ENCODE measurements around the gene SPDEF. TPM values are rescaled to one million over a fixed set of nuclear protein-coding genes. Genes with fewer than 3 reads are reported as not detected.

SPDEF gene
- total RNA-seq, 4 donors from 2014 or later: 0.16 to 0.20 TPM; not detected in 2

DNA sequence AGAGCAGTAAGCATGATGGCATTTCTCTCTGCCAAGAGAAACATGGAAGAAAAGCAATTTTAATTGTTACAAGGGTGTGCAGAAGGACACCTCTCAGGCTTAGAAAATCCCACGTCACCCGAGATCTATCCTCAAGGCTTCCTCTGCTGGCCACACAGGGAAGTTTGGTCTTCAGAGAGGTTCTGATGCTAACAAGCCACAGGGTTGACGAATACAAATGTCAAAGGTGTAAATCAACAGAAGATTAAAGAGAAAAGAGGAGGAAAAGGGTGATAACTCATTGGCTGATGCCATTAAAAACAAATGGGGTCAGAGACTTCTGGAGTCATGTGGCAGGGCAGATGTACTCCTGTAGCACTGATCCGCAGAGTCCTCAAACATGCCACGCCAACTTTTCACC is 33.6 kb upstream of the SPDEF start:
- DNase-seq: no peak
- TF ChIP-seq, protein P1, sequence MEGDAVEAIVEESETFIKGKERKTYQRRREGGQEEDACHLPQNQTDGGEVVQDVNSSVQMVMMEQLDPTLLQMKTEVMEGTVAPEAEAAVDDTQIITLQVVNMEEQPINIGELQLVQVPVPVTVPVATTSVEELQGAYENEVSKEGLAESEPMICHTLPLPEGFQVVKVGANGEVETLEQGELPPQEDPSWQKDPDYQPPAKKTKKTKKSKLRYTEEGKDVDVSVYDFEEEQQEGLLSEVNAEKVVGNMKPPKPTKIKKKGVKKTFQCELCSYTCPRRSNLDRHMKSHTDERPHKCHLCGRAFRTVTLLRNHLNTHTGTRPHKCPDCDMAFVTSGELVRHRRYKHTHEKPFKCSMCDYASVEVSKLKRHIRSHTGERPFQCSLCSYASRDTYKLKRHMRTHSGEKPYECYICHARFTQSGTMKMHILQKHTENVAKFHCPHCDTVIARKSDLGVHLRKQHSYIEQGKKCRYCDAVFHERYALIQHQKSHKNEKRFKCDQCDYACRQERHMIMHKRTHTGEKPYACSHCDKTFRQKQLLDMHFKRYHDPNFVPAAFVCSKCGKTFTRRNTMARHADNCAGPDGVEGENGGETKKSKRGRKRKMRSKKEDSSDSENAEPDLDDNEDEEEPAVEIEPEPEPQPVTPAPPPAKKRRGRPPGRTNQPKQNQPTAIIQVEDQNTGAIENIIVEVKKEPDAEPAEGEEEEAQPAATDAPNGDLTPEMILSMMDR (IDR thresholded peaks at IDR 0.05 in 4 of 5, conservative IDR thresholded peaks at IDR 0.05 in 1 of 5): no peak
- TF ChIP-seq POLR2A (IDR thresholded peaks at IDR 0.05): no peak
- in situ Hi-C loops (cut with MboI; ENCODE audit: low sequenced_read_pairs in 4 of 4) (no loop called here), intact Hi-C loops (cut with DNase I; ENCODE audit: low total_unique reads) (no loop called here)
- no peak overlapping the region for H3K27ac ChIP-seq
- ATAC-seq: no peak
- H3K27me3 ChIP-seq: no peaks in the 10 kb centered on the region
- H3K36me3 ChIP-seq: no peaks in the 10 kb centered on the region
- H3K4me1 ChIP-seq: peaks cover 43 to 46% of the 10 kb centered on the region in 2 donors
- no peak overlapping the region for H3K4me3 ChIP-seq
- no peaks in the 10 kb centered on the region for H3K9me3 ChIP-seq

GRCh38 chr6:34589140-34589539 is 33.0 kb upstream of the SPDEF start:
- in situ Hi-C loops (cut with MboI; ENCODE audit: low sequenced_read_pairs in 4 of 4) (no loop called here), intact Hi-C loops (cut with DNase I; ENCODE audit: low total_unique reads) (no loop called here)
- ATAC-seq: no peak

GRCh38 chr6:34587851-34588250 is 31.7 kb upstream of the SPDEF start:
- no peak overlapping the region for H3K27ac ChIP-seq
- ATAC-seq: no peak
- no peaks in the 10 kb centered on the region for H3K36me3 ChIP-seq
- H3K4me3 ChIP-seq: no peak overlapping the region
- TF ChIP-seq, protein P1 (IDR thresholded peaks at IDR 0.05 in 4 of 5, conservative IDR thresholded peaks at IDR 0.05 in 1 of 5): no peak
- no peak for TF ChIP-seq POLR2A (IDR thresholded peaks at IDR 0.05)
- no peak for DNase-seq
- peaks cover 25 to 30% of the 10 kb centered on the region in 2 donors for H3K4me1 ChIP-seq
- intact Hi-C loops (cut with DNase I; ENCODE audit: low total_unique reads): no loop called here
- H3K27me3 ChIP-seq: no peaks in the 10 kb centered on the region
- no peaks in the 10 kb centered on the region for H3K9me3 ChIP-seq
- in situ Hi-C loops (cut with MboI; ENCODE audit: low sequenced_read_pairs in 4 of 4): no loop called here

More at GRCh38 chr6:34589140-34589539, 33.0 kb upstream of the SPDEF start:
- Histone ChIP-seq H3K4me1 (peaks cover 37 to 40% of the 10 kb centered on the region in 2 donors), H3K27ac (no peak overlapping the region), H3K4me3 (no peak overlapping the region), H3K36me3 (no peaks in the 10 kb centered on the region), H3K9me3 (no peaks in the 10 kb centered on the region), H3K27me3 (no peaks in the 10 kb centered on the region)
- no peak for DNase-seq
- TF ChIP-seq POLR2A (IDR thresholded peaks at IDR 0.05): no peak
- TF ChIP-seq, protein P1 (IDR thresholded peaks at IDR 0.05 in 4 of 5, conservative IDR thresholded peaks at IDR 0.05 in 1 of 5): no peak

GRCh38 chr6:34587325-34587724 is 31.2 kb upstream of the SPDEF start:
- no peak for TF ChIP-seq POLR2A (IDR thresholded peaks at IDR 0.05)
- TF ChIP-seq, protein P1 (IDR thresholded peaks at IDR 0.05 in 4 of 5, conservative IDR thresholded peaks at IDR 0.05 in 1 of 5): no peak
- peaks cover 24 to 30% of the 10 kb centered on the region in 2 donors for H3K4me1 ChIP-seq
- H3K36me3 ChIP-seq: no peaks in the 10 kb centered on the region
- no peaks in the 10 kb centered on the region for H3K27me3 ChIP-seq
- in situ Hi-C loops (cut with MboI; ENCODE audit: low sequenced_read_pairs in 4 of 4) (no loop called here), intact Hi-C loops (cut with DNase I; ENCODE audit: low total_unique reads) (no loop called here)
- H3K4me3 ChIP-seq: no peak overlapping the region
- no peak overlapping the region for H3K27ac ChIP-seq
- H3K9me3 ChIP-seq: no peaks in the 10 kb centered on the region
- no peak for ATAC-seq
- no peak for DNase-seq

All from gastrocnemius medialis (tissue), 4 donors.